Measurements from ENCODE around the gene NCAPD3. TPM values are rescaled to one million over a fixed set of nuclear protein-coding genes. Genes with fewer than 3 reads are reported as not detected.

NCAPD3 gene
- total and polyA plus RNA-seq, 4 donors: 4.4 to 23.5 (median 16.5) TPM

- H3K9me3 ChIP-seq (ENCODE audit: control insufficient read depth in 4 of 4, insufficient read depth in 3 of 4, low read length in 3 of 4): no peaks in the 10 kb centered on the region
- ATAC-seq (ENCODE audit: insufficient read depth, low FRiP score) (no peak), DNase-seq (no peak)
- no peak overlapping the region for H3K9ac ChIP-seq (ENCODE audit: insufficient read depth in 1 of 2, low read length in 2 of 2)
- no peak overlapping the region for H3K27ac ChIP-seq (ENCODE audit: low read depth in 1 of 2, low read length in 1 of 2)
- H3K36me3 ChIP-seq (ENCODE audit: control insufficient read depth in 4 of 4, insufficient read depth in 4 of 4, low read length in 4 of 4): peaks cover 7 to 26% (median 14%) of the 10 kb centered on the region in 4 donors
- peaks cover 0 to 1% (median 0%) of the 10 kb centered on the region in 5 donors for H3K4me1 ChIP-seq (ENCODE audit: control insufficient read depth in 5 of 5, insufficient read depth in 5 of 5, low read length in 5 of 5)
- 89 to 96% methylated on average over 7 of the region's 7 CpGs for WGBS, 2 donors
- peaks cover 0 to 3% (median 0%) of the 10 kb centered on the region in 3 donors for H3K27me3 ChIP-seq (ENCODE audit: control insufficient read depth in 3 of 3, insufficient read depth in 3 of 3, low read length in 2 of 3)
- H3K4me3 ChIP-seq: no peak overlapping the region
- TF ChIP-seq, protein P1, sequence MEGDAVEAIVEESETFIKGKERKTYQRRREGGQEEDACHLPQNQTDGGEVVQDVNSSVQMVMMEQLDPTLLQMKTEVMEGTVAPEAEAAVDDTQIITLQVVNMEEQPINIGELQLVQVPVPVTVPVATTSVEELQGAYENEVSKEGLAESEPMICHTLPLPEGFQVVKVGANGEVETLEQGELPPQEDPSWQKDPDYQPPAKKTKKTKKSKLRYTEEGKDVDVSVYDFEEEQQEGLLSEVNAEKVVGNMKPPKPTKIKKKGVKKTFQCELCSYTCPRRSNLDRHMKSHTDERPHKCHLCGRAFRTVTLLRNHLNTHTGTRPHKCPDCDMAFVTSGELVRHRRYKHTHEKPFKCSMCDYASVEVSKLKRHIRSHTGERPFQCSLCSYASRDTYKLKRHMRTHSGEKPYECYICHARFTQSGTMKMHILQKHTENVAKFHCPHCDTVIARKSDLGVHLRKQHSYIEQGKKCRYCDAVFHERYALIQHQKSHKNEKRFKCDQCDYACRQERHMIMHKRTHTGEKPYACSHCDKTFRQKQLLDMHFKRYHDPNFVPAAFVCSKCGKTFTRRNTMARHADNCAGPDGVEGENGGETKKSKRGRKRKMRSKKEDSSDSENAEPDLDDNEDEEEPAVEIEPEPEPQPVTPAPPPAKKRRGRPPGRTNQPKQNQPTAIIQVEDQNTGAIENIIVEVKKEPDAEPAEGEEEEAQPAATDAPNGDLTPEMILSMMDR (IDR thresholded peaks at IDR 0.05; ENCODE audit: control extremely low read depth, extremely low read depth): no peak
Measured at GRCh38 chr11:134264966-134265764, 41.4 kb upstream of the NCAPD3 start.

DNA sequence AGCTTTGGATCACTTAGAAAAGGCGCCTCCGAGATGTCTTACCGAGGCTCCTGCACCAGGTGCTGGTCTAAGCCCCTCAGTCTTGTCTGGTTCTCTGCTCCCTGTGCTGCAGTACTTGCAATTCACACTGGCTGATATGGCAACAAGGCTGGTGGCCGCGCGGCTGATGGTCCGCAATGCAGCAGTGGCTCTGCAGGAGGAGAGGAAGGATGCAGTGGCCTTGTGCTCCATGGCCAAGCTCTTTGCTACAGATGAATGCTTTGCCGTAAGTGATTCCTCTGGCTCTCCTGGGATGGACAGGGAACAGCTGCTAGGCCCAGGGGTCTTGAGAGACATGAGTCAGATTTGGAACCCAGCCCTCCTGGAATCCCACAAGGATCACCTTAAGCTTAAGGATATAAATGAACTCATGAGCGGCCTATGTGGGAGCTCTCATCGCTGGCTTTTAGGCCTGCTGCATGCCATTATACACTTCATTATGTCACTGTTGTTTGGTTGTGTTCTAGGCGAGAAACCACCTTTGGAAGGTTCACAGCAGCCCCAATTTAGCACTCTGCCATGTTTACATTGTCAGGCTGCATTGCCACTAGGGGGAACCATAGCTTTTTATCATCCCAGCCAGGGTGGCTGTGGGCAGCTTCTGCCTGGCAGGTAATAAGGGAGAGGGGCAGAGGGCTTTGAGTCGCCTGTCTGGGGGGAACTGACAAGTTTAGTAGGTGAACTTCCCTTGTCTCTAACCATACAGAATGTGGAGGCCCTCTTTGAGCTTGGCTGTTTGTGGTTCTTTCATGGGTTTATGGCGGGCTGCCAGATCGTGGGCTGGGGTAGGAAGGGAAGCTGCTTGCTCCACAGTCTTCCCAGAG, 38.1 kb upstream of the NCAPD3 start:
- no peaks in the 10 kb centered on the region for H3K9me3 ChIP-seq (ENCODE audit: control insufficient read depth in 4 of 4, insufficient read depth in 3 of 4, low read length in 3 of 4)
- no peaks in the 10 kb centered on the region for H3K27me3 ChIP-seq (ENCODE audit: control insufficient read depth in 3 of 3, insufficient read depth in 3 of 3, low read length in 2 of 3)
- TF ChIP-seq, protein P1 (IDR thresholded peaks at IDR 0.05; ENCODE audit: control extremely low read depth, extremely low read depth): no peak
- no peak overlapping the region for H3K9ac ChIP-seq (ENCODE audit: insufficient read depth in 1 of 2, low read length in 2 of 2)
- H3K4me3 ChIP-seq: no peak overlapping the region
- no peak for DNase-seq
- WGBS, 2 donors: 85 to 86% methylated on average over 14 of the region's 14 CpGs
- H3K36me3 ChIP-seq (ENCODE audit: control insufficient read depth in 4 of 4, insufficient read depth in 4 of 4, low read length in 4 of 4): peaks cover 7 to 42% (median 25%) of the 10 kb centered on the region in 4 donors
- H3K27ac ChIP-seq (ENCODE audit: low read depth in 1 of 2, low read length in 1 of 2): no peak overlapping the region
- H3K4me1 ChIP-seq (ENCODE audit: control insufficient read depth in 5 of 5, insufficient read depth in 5 of 5, low read length in 5 of 5): peaks cover 0 to 1% (median 0%) of the 10 kb centered on the region in 5 donors
- ATAC-seq (ENCODE audit: insufficient read depth, low FRiP score): no peak

GRCh38 chr11:134260983-134261382, 37.2 kb upstream of the NCAPD3 start:
- TF ChIP-seq, protein P1 (IDR thresholded peaks at IDR 0.05; ENCODE audit: control extremely low read depth, extremely low read depth): no peak
- Histone ChIP-seq H3K36me3 (ENCODE audit: control insufficient read depth in 4 of 4, insufficient read depth in 4 of 4, low read length in 4 of 4) (peaks cover 7 to 43% (median 25%) of the 10 kb centered on the region in 4 donors), H3K27me3 (ENCODE audit: control insufficient read depth in 3 of 3, insufficient read depth in 3 of 3, low read length in 2 of 3) (no peaks in the 10 kb centered on the region), H3K4me3 (no peak overlapping the region), H3K27ac (ENCODE audit: low read depth in 1 of 2, low read length in 1 of 2) (no peak overlapping the region), H3K4me1 (ENCODE audit: control insufficient read depth in 5 of 5, insufficient read depth in 5 of 5, low read length in 5 of 5) (no peaks in the 10 kb centered on the region), H3K9me3 (ENCODE audit: control insufficient read depth in 4 of 4, insufficient read depth in 3 of 4, low read length in 3 of 4) (no peaks in the 10 kb centered on the region), H3K9ac (ENCODE audit: insufficient read depth in 1 of 2, low read length in 2 of 2) (no peak overlapping the region)
- whole genome bisulfite sequencing, 2 donors: 90 to 93% methylated on average over 16 of the region's 16 CpGs
- DNase-seq (no peak), ATAC-seq (ENCODE audit: insufficient read depth, low FRiP score) (no peak)

Data from lung (tissue), 12 donors.